ENCODE data around the gene ALDH3B2. TPM values are rescaled to one million over a fixed set of nuclear protein-coding genes. Genes with fewer than 3 reads are reported as not detected.
A peak's percentile ranks its signal among the peaks of the same experiment; 100 is the strongest.
"Not testable (repeated sequence)": the region's sequence is repeated elsewhere in the genome, so short reads cannot be mapped to it uniquely, and the experiment has no call there.

ALDH3B2 gene, protein sequence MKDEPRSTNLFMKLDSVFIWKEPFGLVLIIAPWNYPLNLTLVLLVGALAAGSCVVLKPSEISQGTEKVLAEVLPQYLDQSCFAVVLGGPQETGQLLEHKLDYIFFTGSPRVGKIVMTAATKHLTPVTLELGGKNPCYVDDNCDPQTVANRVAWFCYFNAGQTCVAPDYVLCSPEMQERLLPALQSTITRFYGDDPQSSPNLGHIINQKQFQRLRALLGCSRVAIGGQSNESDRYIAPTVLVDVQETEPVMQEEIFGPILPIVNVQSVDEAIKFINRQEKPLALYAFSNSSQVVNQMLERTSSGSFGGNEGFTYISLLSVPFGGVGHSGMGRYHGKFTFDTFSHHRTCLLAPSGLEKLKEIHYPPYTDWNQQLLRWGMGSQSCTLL
- total RNA-seq (0.80 and 2.5 TPM in 2 replicates), polyA plus RNA-seq (0.61 and 1.6 TPM in 2 replicates)

DNA sequence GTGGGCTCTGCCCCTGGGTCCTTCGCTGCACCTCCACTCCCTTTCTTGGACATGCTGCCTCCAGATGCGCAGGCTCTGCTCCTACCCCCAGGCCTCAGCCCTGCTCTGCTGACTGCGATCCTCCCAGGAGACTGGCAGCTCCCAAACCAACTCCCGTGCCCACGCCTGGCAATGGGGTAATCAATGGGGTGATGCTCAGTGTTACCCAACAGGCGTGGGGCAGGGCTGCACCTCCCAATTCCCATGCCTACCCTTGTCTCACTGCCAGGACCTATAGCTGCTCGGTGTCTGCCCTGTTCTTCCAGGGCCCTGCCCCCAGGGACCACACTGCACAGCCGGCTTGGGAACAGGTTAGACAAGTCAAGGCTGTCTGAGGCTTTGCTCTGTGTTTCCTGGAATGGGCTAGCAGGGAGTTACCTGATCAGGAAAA lies at the start of gene ALDH3B2:
ALDH3B2 (minus strand) TSS at position 182 of the 430 bp plus-strand sequence. CDS start 7,688 bp downstream, outside the sequence.
- no peaks in the 10 kb centered on the region for H3K27me3 ChIP-seq
- DNase-seq (ENCODE audit: low spot score): peak; percentile 61
- H3K79me2 ChIP-seq: no peaks in the 10 kb centered on the region
- peak within 1 kb of the TSS; percentile 25 for H3K4me2 ChIP-seq
- no peak within 1 kb of the TSS for H3K4me3 ChIP-seq
- 57% methylated on average over 7 of the region's 8 CpGs for WGBS (ENCODE audit: low lambda C conversion rate, missing lambda C conversion rate)
- H3K27ac ChIP-seq: peak within 1 kb of the TSS; percentile 58
- H2AFZ ChIP-seq: no peak within 1 kb of the TSS
- no peaks in the 10 kb centered on the region for H3K9me3 ChIP-seq (ENCODE audit: low read depth)
- no peaks in the 10 kb centered on the region for H4K20me1 ChIP-seq (ENCODE audit: insufficient read depth, poor library complexity, severe bottlenecking)
- H3K36me3 ChIP-seq (replicated peaks; ENCODE audit: insufficient read depth, low read depth): no peaks in the 10 kb centered on the region
- H3K4me1 ChIP-seq (ENCODE audit: insufficient read depth): peaks cover 11% of the 10 kb centered on the region
- TF ChIP-seq EZH2 (IDR thresholded peaks at IDR 0.05; ENCODE audit: borderline replicate concordance) (no peak), EZH2phosphoT487 (IDR thresholded peaks at IDR 0.05; ENCODE audit: low read depth, severe bottlenecking, unreplicated experiment) (no peak)
- TF ChIP-seq, protein P1, sequence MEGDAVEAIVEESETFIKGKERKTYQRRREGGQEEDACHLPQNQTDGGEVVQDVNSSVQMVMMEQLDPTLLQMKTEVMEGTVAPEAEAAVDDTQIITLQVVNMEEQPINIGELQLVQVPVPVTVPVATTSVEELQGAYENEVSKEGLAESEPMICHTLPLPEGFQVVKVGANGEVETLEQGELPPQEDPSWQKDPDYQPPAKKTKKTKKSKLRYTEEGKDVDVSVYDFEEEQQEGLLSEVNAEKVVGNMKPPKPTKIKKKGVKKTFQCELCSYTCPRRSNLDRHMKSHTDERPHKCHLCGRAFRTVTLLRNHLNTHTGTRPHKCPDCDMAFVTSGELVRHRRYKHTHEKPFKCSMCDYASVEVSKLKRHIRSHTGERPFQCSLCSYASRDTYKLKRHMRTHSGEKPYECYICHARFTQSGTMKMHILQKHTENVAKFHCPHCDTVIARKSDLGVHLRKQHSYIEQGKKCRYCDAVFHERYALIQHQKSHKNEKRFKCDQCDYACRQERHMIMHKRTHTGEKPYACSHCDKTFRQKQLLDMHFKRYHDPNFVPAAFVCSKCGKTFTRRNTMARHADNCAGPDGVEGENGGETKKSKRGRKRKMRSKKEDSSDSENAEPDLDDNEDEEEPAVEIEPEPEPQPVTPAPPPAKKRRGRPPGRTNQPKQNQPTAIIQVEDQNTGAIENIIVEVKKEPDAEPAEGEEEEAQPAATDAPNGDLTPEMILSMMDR (IDR thresholded peaks at IDR 0.05; ENCODE audit: poor library complexity): no peak
- no peaks in the 10 kb centered on the region for H3K9me2 ChIP-seq (replicated peaks; ENCODE audit: insufficient read depth)

DNA sequence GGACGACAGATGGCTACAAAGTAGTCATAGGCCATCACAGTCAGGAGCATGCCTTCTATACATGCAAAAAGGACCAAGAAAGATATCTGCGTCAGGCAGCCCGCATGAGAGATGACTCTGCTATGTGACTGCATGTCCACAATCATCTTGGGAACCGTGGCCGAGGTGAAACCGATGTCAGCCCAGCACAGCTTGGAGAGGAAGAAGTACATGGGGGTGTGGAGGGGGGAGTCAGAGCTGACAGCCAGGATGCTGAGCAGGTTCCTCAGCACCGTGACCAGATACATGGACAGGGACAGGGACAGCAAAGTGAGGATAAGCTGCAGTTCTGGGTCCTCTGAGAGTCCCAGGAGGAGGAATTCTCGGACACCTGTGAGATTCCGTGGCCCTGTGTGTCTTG lies 48.6 kb upstream of the ALDH3B2 start:
- H3K36me3 ChIP-seq (replicated peaks; ENCODE audit: insufficient read depth, low read depth); H3K27me3 ChIP-seq; H3K4me2 ChIP-seq; H3K27ac ChIP-seq; H3K9me2 ChIP-seq (replicated peaks; ENCODE audit: insufficient read depth); H4K20me1 ChIP-seq (ENCODE audit: insufficient read depth, poor library complexity, severe bottlenecking); H3K4me3 ChIP-seq; H3K79me2 ChIP-seq; H2AFZ ChIP-seq; DNase-seq (ENCODE audit: low spot score); H3K4me1 ChIP-seq (ENCODE audit: insufficient read depth); H3K9me3 ChIP-seq (ENCODE audit: low read depth): not testable (repeated sequence)
- WGBS (ENCODE audit: low lambda C conversion rate, missing lambda C conversion rate): 88% methylated on average over 8 of the region's 9 CpGs

DNA sequence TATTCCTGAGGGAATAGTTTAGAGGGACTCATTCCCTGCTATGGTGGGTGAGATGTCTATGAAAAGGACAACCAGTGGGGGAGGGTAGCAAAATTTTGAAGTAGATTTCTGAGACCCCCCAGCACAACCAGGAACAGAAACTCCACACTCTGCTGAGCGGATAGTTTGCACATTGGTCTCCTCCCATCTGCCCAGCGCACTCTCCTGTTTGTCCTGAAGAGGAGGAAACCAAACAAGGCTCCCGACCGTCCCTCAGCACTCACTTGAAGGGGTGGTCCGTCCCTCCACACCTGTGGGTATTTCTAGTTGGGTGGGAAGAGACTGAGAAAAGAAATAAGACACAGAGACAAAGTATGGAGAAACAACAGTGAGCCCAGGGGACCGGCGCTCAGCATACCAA lies 41.8 kb upstream of the ALDH3B2 start:
- not testable (repeated sequence) for H4K20me1 ChIP-seq (ENCODE audit: insufficient read depth, poor library complexity, severe bottlenecking); H3K9me3 ChIP-seq (ENCODE audit: low read depth); H3K27me3 ChIP-seq; H3K36me3 ChIP-seq (replicated peaks; ENCODE audit: insufficient read depth, low read depth); H2AFZ ChIP-seq; H3K9me2 ChIP-seq (replicated peaks; ENCODE audit: insufficient read depth); H3K4me2 ChIP-seq; H3K4me1 ChIP-seq (ENCODE audit: insufficient read depth); H3K4me3 ChIP-seq; H3K79me2 ChIP-seq; H3K27ac ChIP-seq; DNase-seq (ENCODE audit: low spot score)
- WGBS (ENCODE audit: low lambda C conversion rate, missing lambda C conversion rate): 83% methylated on average over 7 of the region's 7 CpGs

DNA sequence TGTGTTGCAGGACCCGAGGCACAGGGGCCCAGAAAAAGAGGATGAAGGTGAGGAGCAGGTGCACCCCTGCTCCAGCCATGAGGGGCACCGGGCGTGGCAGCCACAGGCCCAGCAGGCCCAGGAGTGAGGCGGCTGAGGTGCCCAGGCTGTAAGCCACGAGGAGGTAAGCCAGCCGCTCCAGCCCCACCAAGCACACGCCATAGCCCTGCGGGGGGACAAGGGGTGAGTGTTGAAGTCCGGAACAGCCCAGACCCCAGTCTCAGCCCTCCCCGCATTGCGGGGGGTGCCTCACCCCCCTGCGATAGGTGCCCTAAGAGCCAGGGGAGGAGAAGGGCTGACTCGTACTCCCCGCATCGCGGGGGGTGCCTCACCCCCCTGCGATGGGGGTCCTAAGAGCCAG lies 41.4 kb upstream of the ALDH3B2 start:
- H3K4me2 ChIP-seq; DNase-seq (ENCODE audit: low spot score); H3K4me1 ChIP-seq (ENCODE audit: insufficient read depth); H3K27me3 ChIP-seq; H3K4me3 ChIP-seq; H3K36me3 ChIP-seq (replicated peaks; ENCODE audit: insufficient read depth, low read depth); H2AFZ ChIP-seq; H3K9me2 ChIP-seq (replicated peaks; ENCODE audit: insufficient read depth); H3K9me3 ChIP-seq (ENCODE audit: low read depth); H3K27ac ChIP-seq; H3K79me2 ChIP-seq; H4K20me1 ChIP-seq (ENCODE audit: insufficient read depth, poor library complexity, severe bottlenecking): not testable (repeated sequence)
- 90% methylated on average over 7 of the region's 17 CpGs for WGBS (ENCODE audit: low lambda C conversion rate, missing lambda C conversion rate)

DNA sequence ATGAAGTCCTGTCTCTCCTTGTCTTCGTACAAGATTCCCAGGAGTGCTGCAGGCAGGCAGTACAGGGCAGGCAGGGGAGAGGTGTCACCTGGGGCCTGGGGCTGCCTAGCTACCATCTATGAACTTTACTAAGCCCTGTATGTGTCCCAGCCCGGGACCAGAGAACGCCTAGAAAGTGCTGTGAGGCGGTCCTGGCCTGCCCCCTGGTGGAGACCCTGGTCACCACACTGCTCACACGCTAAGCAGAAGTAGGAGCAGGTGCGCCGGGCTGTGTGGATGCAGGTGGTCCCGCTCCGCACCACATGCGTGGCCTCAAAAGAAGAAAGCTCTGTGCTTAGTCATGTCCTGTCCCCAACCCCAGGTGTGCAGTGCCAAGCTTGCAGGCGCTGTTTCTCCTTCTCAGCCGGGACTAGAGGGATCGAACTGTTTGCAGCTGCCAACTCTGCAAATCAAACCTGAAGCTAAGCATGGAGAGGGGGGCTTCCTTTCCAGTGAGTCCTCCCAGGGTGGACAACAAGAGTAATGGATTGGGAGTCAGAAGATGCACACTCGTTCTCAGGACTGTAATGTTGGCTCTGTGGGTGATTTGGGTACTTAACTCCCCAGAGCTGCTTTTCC lies 39.6 kb upstream of the ALDH3B2 start:
- not testable (repeated sequence) for H3K27me3 ChIP-seq; H4K20me1 ChIP-seq (ENCODE audit: insufficient read depth, poor library complexity, severe bottlenecking); DNase-seq (ENCODE audit: low spot score); H2AFZ ChIP-seq; H3K79me2 ChIP-seq; H3K9me3 ChIP-seq (ENCODE audit: low read depth); H3K36me3 ChIP-seq (replicated peaks; ENCODE audit: insufficient read depth, low read depth); H3K4me2 ChIP-seq; H3K27ac ChIP-seq; H3K4me1 ChIP-seq (ENCODE audit: insufficient read depth); H3K9me2 ChIP-seq (replicated peaks; ENCODE audit: insufficient read depth); H3K4me3 ChIP-seq
- TF ChIP-seq, protein P1 (IDR thresholded peaks at IDR 0.05; ENCODE audit: poor library complexity): peak; percentile 37
- 25% methylated on average over 6 of the region's 14 CpGs for WGBS (ENCODE audit: low lambda C conversion rate, missing lambda C conversion rate)

DNA sequence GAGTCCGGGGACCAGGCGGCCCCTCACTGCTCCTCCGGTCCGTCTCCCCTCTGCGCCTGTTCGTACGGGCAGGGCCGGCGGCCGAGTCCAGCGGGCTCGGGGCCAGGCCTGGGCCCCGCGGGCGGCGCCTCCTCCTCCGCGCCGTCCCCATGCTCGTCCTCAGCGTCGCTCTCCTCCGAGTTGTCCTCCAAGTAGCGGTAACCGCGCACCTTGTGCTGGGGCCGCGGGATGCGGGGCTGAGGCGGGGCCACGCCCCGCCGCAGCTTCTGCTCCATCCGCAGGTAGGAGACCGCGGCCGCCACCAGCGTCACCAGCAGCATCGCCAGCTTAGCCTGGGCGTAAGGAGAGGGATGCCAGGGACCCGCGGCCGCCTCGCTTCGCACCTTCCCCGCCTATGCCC lies 37.3 kb upstream of the ALDH3B2 start:
- not testable (repeated sequence) for H3K9me2 ChIP-seq (replicated peaks; ENCODE audit: insufficient read depth); H4K20me1 ChIP-seq (ENCODE audit: insufficient read depth, poor library complexity, severe bottlenecking); H2AFZ ChIP-seq; DNase-seq (ENCODE audit: low spot score); H3K4me3 ChIP-seq; H3K9me3 ChIP-seq (ENCODE audit: low read depth); H3K27ac ChIP-seq; H3K36me3 ChIP-seq (replicated peaks; ENCODE audit: insufficient read depth, low read depth); H3K79me2 ChIP-seq; H3K27me3 ChIP-seq; H3K4me1 ChIP-seq (ENCODE audit: insufficient read depth)
- WGBS (ENCODE audit: low lambda C conversion rate, missing lambda C conversion rate): 6% methylated on average over 27 of the region's 46 CpGs
- H3K4me2 ChIP-seq: peak overlapping the region; percentile 79

DNA sequence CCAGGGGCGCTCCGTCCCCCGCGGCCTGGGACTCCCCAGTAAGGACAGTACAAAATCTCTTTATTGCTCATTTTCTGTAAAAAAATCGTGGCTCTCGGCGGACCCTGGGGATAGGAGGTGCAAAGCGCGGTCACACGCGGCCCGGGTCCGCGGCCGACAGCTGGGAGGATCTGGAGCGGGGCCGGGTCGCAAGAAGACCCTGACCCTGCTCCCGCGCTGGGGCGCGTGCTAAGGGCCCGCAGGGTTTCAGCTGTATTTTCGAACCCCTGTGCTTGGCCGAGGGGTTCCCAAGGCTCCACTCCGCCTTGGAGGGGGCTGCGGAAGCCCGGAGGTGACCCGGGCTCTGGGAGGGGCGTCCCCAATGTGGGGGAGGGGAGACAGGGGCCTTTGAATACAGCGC lies 36.8 kb upstream of the ALDH3B2 start:
- not testable (repeated sequence) for H3K4me1 ChIP-seq (ENCODE audit: insufficient read depth); DNase-seq (ENCODE audit: low spot score); H3K9me2 ChIP-seq (replicated peaks; ENCODE audit: insufficient read depth); H3K9me3 ChIP-seq (ENCODE audit: low read depth); H3K79me2 ChIP-seq; H4K20me1 ChIP-seq (ENCODE audit: insufficient read depth, poor library complexity, severe bottlenecking); H3K4me3 ChIP-seq; H3K27ac ChIP-seq; H3K36me3 ChIP-seq (replicated peaks; ENCODE audit: insufficient read depth, low read depth); H3K27me3 ChIP-seq; H2AFZ ChIP-seq
- H3K4me2 ChIP-seq: peak overlapping the region; percentile 79
- 4% methylated on average over 26 of the region's 31 CpGs for WGBS (ENCODE audit: low lambda C conversion rate, missing lambda C conversion rate)
